Small intestine (tissue), 7 donors: ENCODE measurements around the gene CHD6. TPM values are rescaled to one million over a fixed set of nuclear protein-coding genes. Genes with fewer than 3 reads are reported as not detected.

Source experiments
- DNase-seq, 2 donors: peaks; one replicate each; pipeline versions ENCODE4 v3.0.0 to v3.0.0-alpha.2; 2013
- FAIRE-seq: peaks from 2 replicates; lab custom pipeline; 2012; peaks lifted over from hg19 to GRCh38; lab: Jason Lieb, UNC
- H3K27ac ChIP-seq, 3 donors: one replicate each; pipeline ENCODE4 v1.5.1; 2013; ENCODE audit warnings: low read length in 2 of 3, mild to moderate bottlenecking in 2 of 3, control low read depth in 1 of 3, inconsistent platforms in 1 of 3, low read depth in 1 of 3, moderate library complexity in 1 of 3
- H3K27me3 ChIP-seq, 3 donors: one replicate each; pipeline ENCODE4 v1.6.1; 2013; ENCODE audit warnings: low read length in 3 of 3, inconsistent platforms in 1 of 3; ENCODE audit not compliant: control insufficient read depth in 3 of 3, insufficient read depth in 3 of 3
- H3K36me3 ChIP-seq, 3 donors: one replicate each; pipeline ENCODE4 v1.6.1; 2013; ENCODE audit warnings: low read length in 3 of 3, inconsistent platforms in 1 of 3, low read depth in 1 of 3, mild to moderate bottlenecking in 1 of 3, moderate library complexity in 1 of 3; ENCODE audit not compliant: control insufficient read depth in 3 of 3, insufficient read depth in 2 of 3
- H3K4me1 ChIP-seq, 3 donors: one replicate each; pipeline ENCODE4 v1.6.1; 2013; ENCODE audit warnings: low read length in 2 of 3, inconsistent platforms in 1 of 3, low read depth in 1 of 3, mild to moderate bottlenecking in 1 of 3, moderate library complexity in 1 of 3; ENCODE audit not compliant: control insufficient read depth in 3 of 3, insufficient read depth in 2 of 3
- H3K4me3 ChIP-seq, 3 donors: one replicate each; pipeline ENCODE4 v1.5.1; 2013; ENCODE audit warnings: low read length in 3 of 3, control low read depth in 1 of 3, inconsistent platforms in 1 of 3, low read depth in 1 of 3, mild to moderate bottlenecking in 1 of 3, moderate library complexity in 1 of 3
- H3K9me3 ChIP-seq, 2 donors: one replicate each; pipeline ENCODE4 v1.6.1; 2013; ENCODE audit warnings: low read depth in 1 of 2, low read length in 1 of 2; ENCODE audit not compliant: control insufficient read depth in 2 of 2, insufficient read depth in 1 of 2
- WGBS, 3 donors: extraction: QIAGEN DNeasy Blood & Tissue Kit; methylation state at CpG; one replicate each; pipeline ENCODE4 v1.1.7; 2013; 5-methylcytosine and 5-hydroxymethylcytosine counted together
- polyA plus RNA-seq, 4 donors: library from polyadenylated mRNA; stranded (reverse) in 3 of 4; unstranded in 1 of 4; fragments of 200-250 nt in 3 of 4; fragments of 120-200 nt in 1 of 4; gene quantifications; one replicate each; pipeline versions ENCODE4 v1.2.1 to v1.2.3, GENCODE V29; 2013
- donor health status: healthy with polysubstance abuse.
- donor health status: control.
- donor health status: control.
- donor health status: Bipolar disorder and iron deficiency.
- donor health status: healthy.

The CHD6 gene
- polyA plus RNA-seq, 4 donors: 5.3 to 46.7 (median 16.1) TPM

DNA sequence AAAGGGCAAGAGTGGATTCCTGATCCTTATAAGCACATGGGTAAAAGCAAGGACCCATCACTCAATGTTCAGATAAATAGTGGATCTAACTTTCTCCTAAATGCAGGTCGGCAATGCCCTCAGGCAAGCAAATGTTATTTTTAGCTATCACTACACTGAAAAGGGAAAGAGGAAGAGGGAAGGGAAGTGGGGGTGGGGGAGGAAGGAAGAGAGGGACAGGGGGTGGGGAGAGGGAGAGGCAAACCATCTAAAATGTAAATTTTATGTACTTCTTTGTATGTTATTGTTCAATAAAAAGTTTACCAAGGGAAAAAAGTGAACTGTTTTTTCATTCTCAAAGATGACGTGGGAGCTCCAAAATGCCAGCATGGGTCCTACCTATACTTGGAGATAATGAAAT is 44.2 kb downstream of the CHD6 start:
- WGBS, 3 donors: 63 to 94% (median 65%) methylated on average over 2 of the region's 2 CpGs
- H3K27ac ChIP-seq: no peak overlapping the region
- DNase-seq: no peak
- no peak for FAIRE-seq
- peaks cover 0 to 4% (median 0%) of the 10 kb centered on the region in 3 donors for H3K36me3 ChIP-seq
- no peak overlapping the region for H3K4me3 ChIP-seq
- no peaks in the 10 kb centered on the region for H3K27me3 ChIP-seq
- H3K9me3 ChIP-seq: peaks cover 0 to 10% of the 10 kb centered on the region in 2 donors
- peaks cover 4 to 11% (median 5%) of the 10 kb centered on the region in 3 donors for H3K4me1 ChIP-seq

DNA sequence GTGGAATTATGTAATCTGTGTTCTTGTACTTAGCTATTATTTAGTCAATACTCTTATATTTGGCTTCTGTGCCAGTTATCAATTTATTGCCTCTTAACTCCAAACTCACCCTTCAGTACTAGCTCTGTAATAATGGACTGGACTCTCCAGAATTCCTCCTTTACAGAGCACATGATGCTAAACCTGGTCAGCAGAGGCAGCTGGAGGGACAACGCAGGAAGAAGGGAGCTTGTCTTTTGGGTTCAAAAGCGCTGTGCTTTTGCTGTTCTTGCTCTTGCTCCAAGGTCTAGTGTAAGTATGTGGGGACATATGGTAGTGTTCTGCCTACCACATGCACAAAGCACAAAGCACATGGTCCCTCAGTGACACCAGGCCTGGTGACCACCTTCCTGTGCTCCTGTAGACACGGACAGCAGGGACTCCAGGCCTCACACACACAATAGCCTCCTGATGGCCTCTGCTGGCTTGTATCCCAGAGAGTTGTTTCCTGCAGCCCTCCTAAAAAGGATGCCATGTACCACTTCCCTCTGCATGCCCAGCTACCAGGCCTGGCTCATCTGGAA is 46.1 kb downstream of the CHD6 start:
- no peak for FAIRE-seq
- WGBS, 3 donors: 83 to 100% (median 91%) methylated on average over 3 of the region's 3 CpGs
- no peaks in the 10 kb centered on the region for H3K27me3 ChIP-seq
- no peak for DNase-seq
- no peak overlapping the region for H3K27ac ChIP-seq
- H3K4me1 ChIP-seq: peaks cover 6 to 11% (median 10%) of the 10 kb centered on the region in 3 donors
- peaks cover 0 to 10% of the 10 kb centered on the region in 2 donors for H3K9me3 ChIP-seq
- no peak overlapping the region for H3K4me3 ChIP-seq
- H3K36me3 ChIP-seq: peaks cover 0 to 4% (median 0%) of the 10 kb centered on the region in 3 donors

DNA sequence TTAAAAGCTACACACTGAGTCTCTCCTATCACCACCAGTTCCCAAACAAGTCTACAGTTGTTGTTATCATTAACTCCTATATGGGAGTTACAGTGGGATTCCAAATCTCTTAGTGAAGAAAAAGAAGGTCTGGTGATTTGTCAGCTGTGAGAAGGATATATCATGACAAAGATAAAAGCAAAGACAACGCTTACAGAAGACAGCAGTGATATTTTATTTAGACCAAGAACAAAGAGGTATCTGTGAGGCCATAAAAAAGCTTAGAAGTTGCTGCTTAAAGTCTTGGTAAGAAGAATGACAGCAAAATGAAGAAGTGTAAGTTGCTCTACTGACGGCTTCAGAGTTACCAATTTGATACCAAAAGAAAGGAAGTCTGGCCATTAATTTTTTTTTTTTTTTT is 47.2 kb downstream of the CHD6 start:
- H3K27me3 ChIP-seq: no peaks in the 10 kb centered on the region
- no peak overlapping the region for H3K4me3 ChIP-seq
- FAIRE-seq (no peak), DNase-seq (no peak)
- no peak overlapping the region for H3K27ac ChIP-seq
- H3K9me3 ChIP-seq: peaks cover 0 to 10% of the 10 kb centered on the region in 2 donors
- peaks cover 6 to 10% (median 6%) of the 10 kb centered on the region in 3 donors for H3K4me1 ChIP-seq
- H3K36me3 ChIP-seq: peaks cover 0 to 8% (median 0%) of the 10 kb centered on the region in 3 donors
- WGBS, 3 donors: 71 to 83% (median 81%) methylated on average over 2 of the region's 2 CpGs

DNA sequence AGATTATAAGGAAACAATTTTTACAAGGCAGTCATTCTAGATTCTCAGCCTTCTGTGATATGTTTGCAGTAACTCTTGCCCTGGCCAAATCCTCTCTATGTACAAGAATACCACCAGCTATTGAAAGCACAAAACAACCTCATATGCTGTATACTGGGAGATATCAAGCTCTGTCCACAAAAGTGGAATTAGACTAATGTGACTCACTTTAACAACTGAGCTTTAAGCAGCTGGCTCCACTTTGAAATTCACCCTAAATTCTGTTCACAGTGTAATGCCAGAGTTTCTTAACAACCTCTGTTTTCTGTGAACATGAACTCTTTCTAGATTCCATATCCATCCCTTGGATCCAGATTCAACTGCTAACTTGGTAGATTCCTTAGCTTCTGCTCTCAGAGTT is 47.6 kb downstream of the CHD6 start:
- no peak for FAIRE-seq
- H3K4me1 ChIP-seq: peaks cover 6 to 10% (median 6%) of the 10 kb centered on the region in 3 donors
- H3K27me3 ChIP-seq: no peaks in the 10 kb centered on the region
- no peak overlapping the region for H3K4me3 ChIP-seq
- no peak overlapping the region for H3K27ac ChIP-seq
- peaks cover 0 to 8% (median 0%) of the 10 kb centered on the region in 3 donors for H3K36me3 ChIP-seq
- no peak for DNase-seq
- peaks cover 0 to 10% of the 10 kb centered on the region in 2 donors for H3K9me3 ChIP-seq

DNA sequence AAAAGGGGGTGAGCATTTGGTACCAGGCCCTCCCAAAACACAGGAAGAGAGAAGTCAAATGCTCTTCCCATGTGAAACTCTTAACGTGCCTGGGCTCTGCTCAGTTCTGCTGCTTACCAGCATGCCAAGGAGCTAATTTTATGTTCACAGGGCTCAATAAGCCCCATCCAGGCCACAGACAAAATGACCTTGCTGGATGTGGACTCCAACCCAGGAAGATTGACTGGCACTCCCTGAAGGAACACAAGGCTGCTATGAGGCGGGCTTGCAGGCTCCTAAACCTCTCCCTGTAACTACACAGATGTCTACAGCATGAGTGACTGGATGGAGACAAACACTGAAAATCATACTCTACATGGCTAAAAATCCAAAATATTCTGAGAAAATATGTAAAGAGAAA is 50.6 kb downstream of the CHD6 start:
- no peak for FAIRE-seq
- DNase-seq: peak; percentile 33 to 52
- Histone ChIP-seq H3K4me1 (peaks cover 2 to 10% (median 6%) of the 10 kb centered on the region in 3 donors), H3K27me3 (no peaks in the 10 kb centered on the region), H3K27ac (no peak overlapping the region), H3K9me3 (no peaks in the 10 kb centered on the region), H3K4me3 (no peak overlapping the region), H3K36me3 (peaks cover 0 to 8% (median 0%) of the 10 kb centered on the region in 3 donors)
- WGBS, 3 donors: 69 to 85% (median 74%) methylated on average over 2 of the region's 2 CpGs

DNA sequence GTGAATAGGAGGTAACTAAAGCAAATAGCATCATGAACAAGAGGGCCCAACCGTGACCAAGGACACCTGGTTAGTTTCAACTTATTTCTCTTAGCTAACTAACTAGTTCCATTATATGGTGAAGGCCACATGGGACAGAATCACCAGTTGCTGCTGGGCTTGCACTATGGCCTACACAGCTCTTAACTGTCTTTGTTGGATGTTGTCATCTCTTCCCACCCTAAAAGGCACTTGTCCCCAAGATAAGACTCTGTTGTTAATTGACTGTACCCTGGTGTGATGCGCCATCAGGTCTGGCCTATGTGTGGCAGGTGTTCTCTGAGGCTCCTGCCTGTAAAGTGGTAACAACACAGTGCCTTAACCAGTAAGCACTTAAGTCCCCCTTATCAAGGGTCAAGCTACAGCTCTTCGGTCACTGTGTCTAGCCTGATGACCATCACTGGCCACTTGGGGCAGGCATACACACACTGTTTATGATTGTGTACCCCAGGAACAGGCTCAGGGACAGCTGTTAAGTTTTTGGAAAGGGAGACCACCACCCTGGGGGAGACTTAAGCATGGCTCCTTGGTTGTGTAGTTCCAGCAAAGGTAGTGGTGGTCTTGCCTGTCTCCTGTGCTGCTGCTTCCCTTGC is 51.2 kb downstream of the CHD6 start:
- DNase-seq: no peak
- no peak overlapping the region for H3K4me3 ChIP-seq
- H3K36me3 ChIP-seq: peaks cover 0 to 4% (median 0%) of the 10 kb centered on the region in 3 donors
- H3K9me3 ChIP-seq: no peaks in the 10 kb centered on the region
- WGBS, 3 donors: 93 to 98% (median 97%) methylated on average over 3 of the region's 3 CpGs
- H3K27me3 ChIP-seq: no peaks in the 10 kb centered on the region
- peaks cover 1 to 6% (median 2%) of the 10 kb centered on the region in 3 donors for H3K4me1 ChIP-seq
- no peak overlapping the region for H3K27ac ChIP-seq
- no peak for FAIRE-seq

DNA sequence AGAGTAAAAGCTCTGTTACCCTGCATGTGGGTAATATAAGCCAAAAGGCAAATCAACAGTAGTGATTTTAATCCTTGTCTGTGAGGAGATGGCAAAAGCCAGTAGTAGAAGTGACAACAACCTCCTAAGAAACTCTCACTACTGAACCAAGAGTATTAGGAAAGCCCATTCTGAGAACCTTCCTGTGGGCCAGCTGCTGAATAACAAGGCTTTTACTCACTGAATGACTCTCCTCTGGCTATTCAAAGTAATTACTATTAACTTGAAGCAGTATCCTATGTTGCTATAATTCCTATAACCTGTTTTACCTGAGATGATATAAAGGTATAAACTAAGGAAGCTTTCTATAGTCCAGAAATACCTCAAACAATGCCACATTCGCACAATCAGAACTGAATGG is 55.1 kb downstream of the CHD6 start:
- Histone ChIP-seq H3K4me1 (peaks cover 0 to 3% (median 0%) of the 10 kb centered on the region in 3 donors), H3K27me3 (no peaks in the 10 kb centered on the region), H3K27ac (no peak overlapping the region), H3K36me3 (peaks cover 0 to 4% (median 0%) of the 10 kb centered on the region in 3 donors), H3K4me3 (no peak overlapping the region), H3K9me3 (no peaks in the 10 kb centered on the region)
- FAIRE-seq (no peak), DNase-seq (no peak)
- WGBS, 3 donors: 85 to 93% (median 92%) methylated on average over 1 of the region's 1 CpG

DNA sequence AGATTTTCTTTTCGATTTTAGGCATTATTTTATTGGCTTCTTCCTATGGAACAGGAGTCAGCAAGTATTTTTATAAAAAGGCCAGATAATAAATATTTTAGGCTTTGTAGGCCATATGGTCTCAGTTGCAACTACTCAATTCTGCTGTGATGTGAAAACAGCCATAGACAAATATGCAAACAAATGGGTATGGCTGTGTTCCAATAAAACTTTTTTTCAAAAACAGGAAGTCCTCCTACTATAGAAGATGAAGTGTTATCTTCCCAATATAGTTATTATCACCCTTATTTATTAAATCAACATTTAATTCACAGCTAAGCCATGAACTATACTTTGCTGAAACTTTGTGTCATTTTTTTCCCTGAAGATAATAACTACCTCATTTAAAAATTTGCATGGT is 57.2 kb downstream of the CHD6 start:
- no peak for FAIRE-seq

More for the DNA sequence above, 57.2 kb downstream of the CHD6 start:
- no peak overlapping the region for H3K27ac ChIP-seq
- 68 to 77% (median 71%) methylated on average over 1 of the region's 1 CpG for WGBS, 3 donors
- no peak overlapping the region for H3K4me3 ChIP-seq
- H3K9me3 ChIP-seq: peaks cover 0 to 4% of the 10 kb centered on the region in 2 donors
- DNase-seq: no peak
- no peaks in the 10 kb centered on the region for H3K36me3 ChIP-seq
- no peaks in the 10 kb centered on the region for H3K27me3 ChIP-seq
- no peaks in the 10 kb centered on the region for H3K4me1 ChIP-seq
